AG09319 (cell line): Measurements from ENCODE around the gene PDIA6.

Experiments used
- DNase-seq: peaks from one replicate; pipeline ENCODE4 v3.0.0-alpha.2; 2010; ENCODE audit warnings: low read depth; ENCODE audit errors: extremely low read depth
- CTCF ChIP-seq: IDR thresholded peaks from 2 replicates; pipeline ENCODE4 v1.5.1; 2011; ENCODE audit warnings: low read depth, mild to moderate bottlenecking, inconsistent platforms, low read length, moderate library complexity

The PDIA6 gene

GRCh38 chr2:10838734-10839133 is 26.1 kb upstream of the PDIA6 start:
- DNase-seq, result no peak
- TF ChIP-seq CTCF, result no peak

- TF ChIP-seq CTCF, result no peak
- no peak for DNase-seq
Observed at GRCh38 chr2:10837298-10838266, 25.0 kb upstream of the PDIA6 start.

- peak; percentile 2 for DNase-seq
- TF ChIP-seq CTCF, result peak; percentile 87
Observed at GRCh38 chr2:10835052-10835970, 22.7 kb upstream of the PDIA6 start.

GRCh38 chr2:10834068-10834655 is 21.6 kb upstream of the PDIA6 start:
- TF ChIP-seq CTCF, result no peak
- no peak for DNase-seq

GRCh38 chr2:10833021-10833420 is 20.4 kb upstream of the PDIA6 start:
- no peak for TF ChIP-seq CTCF
- no peak for DNase-seq

- peak; percentile 95 for TF ChIP-seq CTCF
- DNase-seq, result peak; percentile 31
Observed at GRCh38 chr2:10832203-10832936, 19.8 kb upstream of the PDIA6 start.
